GM18858 (cell line): ENCODE results near the gene ACBD3.

Experiments used
- ATAC-seq: cut with Tn5 transposase; IDR thresholded peaks from one replicate; pipeline ENCODE4 v1.9.1; 2021; ENCODE audit not compliant: unreplicated experiment

Gene ACBD3

GRCh38 chr1:226135059-226135651 is 51.4 kb downstream of the ACBD3 start:
- no peak for ATAC-seq

- no peak for ATAC-seq
Observed at GRCh38 chr1:226134170-226135058, 52.1 kb downstream of the ACBD3 start.

GRCh38 chr1:226133504-226134123 is 52.9 kb downstream of the ACBD3 start:
- ATAC-seq, result no peak

GRCh38 chr1:226132728-226133503 is 53.6 kb downstream of the ACBD3 start:
- no peak for ATAC-seq

- no peak for ATAC-seq
Observed at GRCh38 chr1:226131639-226132038, 54.9 kb downstream of the ACBD3 start.

GRCh38 chr1:226129230-226129629 is 57.3 kb downstream of the ACBD3 start:
- ATAC-seq, result no peak

- ATAC-seq, result no peak
Observed at GRCh38 chr1:226128487-226129075, 58.0 kb downstream of the ACBD3 start.

- ATAC-seq, result no peak
Observed at GRCh38 chr1:226126824-226127569, 59.5 kb downstream of the ACBD3 start.

- ATAC-seq, result no peak
Observed at GRCh38 chr1:226125831-226126230, 60.7 kb downstream of the ACBD3 start.

- ATAC-seq, result no peak
Observed at GRCh38 chr1:226125097-226125630, 61.4 kb downstream of the ACBD3 start.

- ATAC-seq, result no peak
Observed at GRCh38 chr1:226123591-226124471, 62.7 kb downstream of the ACBD3 start.

GRCh38 chr1:226123212-226123560 is 63.4 kb downstream of the ACBD3 start:
- no peak for ATAC-seq

GRCh38 chr1:226121587-226122400 is 64.7 kb downstream of the ACBD3 start:
- peak; percentile 41 for ATAC-seq

GRCh38 chr1:226121049-226121586 is 65.4 kb downstream of the ACBD3 start:
- no peak for ATAC-seq

- no peak for ATAC-seq
Observed at GRCh38 chr1:226120398-226120797, 66.1 kb downstream of the ACBD3 start.

- no peak for ATAC-seq
Observed at GRCh38 chr1:226119169-226119568, 67.4 kb downstream of the ACBD3 start.

- ATAC-seq, result no peak
Observed at GRCh38 chr1:226118357-226118756, 68.2 kb downstream of the ACBD3 start.

GRCh38 chr1:226117330-226117729 is 69.2 kb downstream of the ACBD3 start:
- ATAC-seq, result no peak
